ENCODE results near the gene C10orf53. TPM values are rescaled to one million over a fixed set of nuclear protein-coding genes. Genes with fewer than 3 reads are reported as not detected.
A peak's percentile ranks its signal among the peaks of the same experiment; 100 is the strongest.

C10orf53 gene
- total and polyA plus RNA-seq, 2 of the 8 experiments (the other 6 are each of a cell fraction or from before 2014, with no cell fraction given): not detected

DNA sequence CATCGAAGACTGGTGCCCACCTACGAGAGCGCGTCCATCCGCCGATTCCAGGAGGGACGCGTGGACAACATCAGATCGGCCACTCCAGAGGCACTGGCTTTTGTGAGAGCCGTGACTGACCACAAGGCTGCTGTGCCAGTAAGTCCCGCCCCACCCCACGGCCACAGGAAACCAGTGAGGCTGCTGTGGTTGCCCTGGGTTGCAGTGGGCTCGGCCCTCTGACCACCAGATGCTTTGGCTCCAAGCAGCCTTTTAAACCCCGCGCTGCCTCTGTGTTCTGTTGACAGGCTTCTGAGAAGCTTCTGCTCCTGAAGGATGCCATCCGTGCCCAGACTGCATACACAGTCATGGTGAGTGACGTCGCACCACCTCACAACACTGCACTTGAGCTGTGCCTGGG, 24.4 kb upstream of the C10orf53 start:
- H3K4me1 ChIP-seq (replicated peaks in 1 of 4; ENCODE audit: control insufficient read depth in 3 of 4, insufficient read depth in 4 of 4, low read length in 3 of 4): no peaks in the 10 kb centered on the region; a peak in 2 of 7 replicates
- WGBS, 2 experiments (ENCODE audit: extremely low coverage in 1 of 2, insufficient coverage in 1 of 2, insufficient read length in 1 of 2, insufficient replicate concordance in 2 of 2, low coverage in 1 of 2, low lambda C conversion rate in 2 of 2, missing lambda C conversion rate in 1 of 2): 95% methylated on average over 17 of the region's 18 CpGs; no CpG with 5 or more reads in 1 of the 2 experiments
- H4K8ac ChIP-seq (ENCODE audit: extremely low read depth, insufficient read depth, low read length): no peak overlapping the region
- peaks cover 0 to 2% (median 0%) of the 10 kb centered on the region in 4 experiments; a peak in 1 of 7 replicates for H3K27me3 ChIP-seq (replicated peaks in 1 of 4; ENCODE audit: control insufficient read depth in 3 of 4, extremely low read depth in 1 of 4, insufficient read depth in 3 of 4, low read length in 3 of 4)
- no peak overlapping the region for H2AK5ac ChIP-seq (ENCODE audit: low read depth, low read length)
- no peaks in the 10 kb centered on the region for H3K36me3 ChIP-seq (ENCODE audit: control insufficient read depth in 2 of 4, insufficient read depth in 4 of 4, low read length in 3 of 4)
- ChIA-PET CTCF (ENCODE audit: partially characterized antibody) (interaction anchor here (0.8 to 1.5 kb wide), 4 partner anchors 9 to 62 kb away, joined by 3 read pairs; no protein-coding TSS in a partner anchor), POLR2A (ENCODE audit: partially characterized antibody) (no interaction called here)
- H2AFZ ChIP-seq (ENCODE audit: low read length): no peak overlapping the region
- DNase-seq (ENCODE audit: low read depth in 1 of 2, low spot score in 2 of 2): peak in 1 of 2 experiments; percentile 35
- no peak overlapping the region for H2BK15ac ChIP-seq (ENCODE audit: low read length)
- no peak for FAIRE-seq
- H4K91ac ChIP-seq (replicated peaks; ENCODE audit: insufficient read length, low read length): no peak overlapping the region
- H3K56ac ChIP-seq (replicated peaks; ENCODE audit: insufficient read length, low read depth, low read length): no peak overlapping the region
- no peak overlapping the region for H3K4me3 ChIP-seq (ENCODE audit: extremely low read depth in 1 of 4, insufficient read depth in 2 of 4, low read depth in 3 of 4, low read length in 4 of 4)
- no peak overlapping the region for H2BK5ac ChIP-seq (ENCODE audit: low read depth, low read length)
- H2BK120ac ChIP-seq (replicated peaks; ENCODE audit: low read depth, low read length): no peak overlapping the region
- no peaks in the 10 kb centered on the region for H4K20me1 ChIP-seq (replicated peaks in 1 of 2; ENCODE audit: control insufficient read depth in 1 of 2, insufficient read depth in 2 of 2, low read length in 2 of 2)
- H3K14ac ChIP-seq (ENCODE audit: insufficient read length): no peak overlapping the region
- no peak overlapping the region for H2BK20ac ChIP-seq (ENCODE audit: low read length)
- H3K4ac ChIP-seq (replicated peaks; ENCODE audit: insufficient read length, low read depth, low read length): no peak overlapping the region
- no peak overlapping the region for H3K18ac ChIP-seq (ENCODE audit: extremely low read depth, low read length)
- H2BK12ac ChIP-seq (ENCODE audit: low read depth, low read length): no peak overlapping the region
- H3K27ac ChIP-seq (ENCODE audit: low read depth, low read length): no peak overlapping the region
- H3K23me2 ChIP-seq (ENCODE audit: low read depth, low read length): no peaks in the 10 kb centered on the region
- H3K9me3 ChIP-seq (ENCODE audit: insufficient read depth in 2 of 2, low read depth in 1 of 2, low read length in 1 of 2): peaks cover 0 to 4% of the 10 kb centered on the region in 2 experiments; a peak in 1 of 4 replicates
- H3K79me2 ChIP-seq (ENCODE audit: control insufficient read depth in 1 of 2, insufficient read depth in 2 of 2, low read length in 2 of 2): no peaks in the 10 kb centered on the region
- no peak overlapping the region for H3K9ac ChIP-seq (replicated peaks in 1 of 4; ENCODE audit: extremely low read depth in 1 of 4, low read depth in 3 of 4, low read length in 3 of 4)
- H3K79me1 ChIP-seq (ENCODE audit: low read depth, low read length): no peaks in the 10 kb centered on the region
- H4K5ac ChIP-seq (ENCODE audit: insufficient read length, low read depth, low read length): no peak overlapping the region
- H3K23ac ChIP-seq (ENCODE audit: insufficient read length): no peak overlapping the region
- H3K4me2 ChIP-seq (ENCODE audit: insufficient read depth in 1 of 2, low read depth in 2 of 2, low read length in 2 of 2): no peak overlapping the region
- no peak for TF ChIP-seq KDM4A (IDR thresholded peaks at IDR 0.05; ENCODE audit: low read depth, low read length, severe bottlenecking)
- TF ChIP-seq NRF1 (IDR thresholded peaks at IDR 0.05; ENCODE audit: low read depth, low read length): no peak
- no peak for TF ChIP-seq RBBP5 (IDR thresholded peaks at IDR 0.05; ENCODE audit: borderline replicate concordance, low read depth, low read length)
- TF ChIP-seq MAFK (IDR thresholded peaks at IDR 0.05; ENCODE audit: low read depth, low read length): no peak
